T-helper 9 cell (primary cell): ENCODE measurements around the gene GXYLT2.

Experiments
- DNase-seq: peaks from one replicate; pipeline ENCODE4 v3.0.0-alpha.2; 2020

Gene GXYLT2

DNA sequence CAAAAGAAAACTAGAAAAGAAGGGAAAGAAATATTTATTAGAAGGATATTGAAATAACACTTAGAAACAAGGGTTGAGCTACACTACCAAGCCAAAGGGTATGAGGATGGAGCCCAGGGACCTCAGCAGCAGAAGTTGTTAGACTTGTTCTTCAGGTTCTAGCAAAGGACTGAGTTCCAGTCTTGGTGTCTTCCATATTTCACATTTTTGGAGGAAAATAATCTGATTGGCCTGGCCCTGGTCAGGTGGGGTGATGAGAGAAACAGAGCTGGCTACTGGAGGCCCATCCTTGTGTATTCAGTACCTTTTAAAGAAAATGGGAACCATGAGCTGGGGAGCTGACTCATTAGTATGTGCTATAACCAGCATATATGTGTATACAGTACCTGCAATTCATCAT, 137.0 kb downstream of the GXYLT2 start:
- DNase-seq, result no peak

GRCh38 chr3:73026111-73026759, 138.4 kb downstream of the GXYLT2 start:
- no peak for DNase-seq
